Measurements from ENCODE around the gene COL4A1. TPM values are rescaled to one million over a fixed set of nuclear protein-coding genes. Genes with fewer than 3 reads are reported as not detected.

COL4A1 gene
- total RNA-seq, 1 donor from 2014 or later = 756 TPM

- no peak overlapping the region for H3K27ac ChIP-seq
- H3K4me3 ChIP-seq = no peak overlapping the region
- TF ChIP-seq, protein P1, sequence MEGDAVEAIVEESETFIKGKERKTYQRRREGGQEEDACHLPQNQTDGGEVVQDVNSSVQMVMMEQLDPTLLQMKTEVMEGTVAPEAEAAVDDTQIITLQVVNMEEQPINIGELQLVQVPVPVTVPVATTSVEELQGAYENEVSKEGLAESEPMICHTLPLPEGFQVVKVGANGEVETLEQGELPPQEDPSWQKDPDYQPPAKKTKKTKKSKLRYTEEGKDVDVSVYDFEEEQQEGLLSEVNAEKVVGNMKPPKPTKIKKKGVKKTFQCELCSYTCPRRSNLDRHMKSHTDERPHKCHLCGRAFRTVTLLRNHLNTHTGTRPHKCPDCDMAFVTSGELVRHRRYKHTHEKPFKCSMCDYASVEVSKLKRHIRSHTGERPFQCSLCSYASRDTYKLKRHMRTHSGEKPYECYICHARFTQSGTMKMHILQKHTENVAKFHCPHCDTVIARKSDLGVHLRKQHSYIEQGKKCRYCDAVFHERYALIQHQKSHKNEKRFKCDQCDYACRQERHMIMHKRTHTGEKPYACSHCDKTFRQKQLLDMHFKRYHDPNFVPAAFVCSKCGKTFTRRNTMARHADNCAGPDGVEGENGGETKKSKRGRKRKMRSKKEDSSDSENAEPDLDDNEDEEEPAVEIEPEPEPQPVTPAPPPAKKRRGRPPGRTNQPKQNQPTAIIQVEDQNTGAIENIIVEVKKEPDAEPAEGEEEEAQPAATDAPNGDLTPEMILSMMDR (IDR thresholded peaks at IDR 0.05) = no peak
- H3K27me3 ChIP-seq = no peaks in the 10 kb centered on the region
- no peak for DNase-seq (ENCODE audit: low spot score in 2 of 2)
- intact Hi-C loops (cut with DNase I) = no loop called here
- peaks cover 0 to 4% of the 10 kb centered on the region in 2 donors for H3K9me3 ChIP-seq
- peaks cover 0 to 12% of the 10 kb centered on the region in 2 donors for H3K4me1 ChIP-seq
- H3K36me3 ChIP-seq = no peaks in the 10 kb centered on the region
These were observed 203.9 kb downstream of the COL4A1 start for GRCh38 chr13:110103026-110103425.

- H3K4me1 ChIP-seq = peaks cover 0 to 8% of the 10 kb centered on the region in 2 donors
- TF ChIP-seq, protein P1 (IDR thresholded peaks at IDR 0.05) = no peak
- intact Hi-C loops (cut with DNase I) = no loop called here
- DNase-seq (ENCODE audit: low spot score in 2 of 2) = no peak
- H3K27ac ChIP-seq = no peak overlapping the region
- H3K9me3 ChIP-seq = peaks cover 0 to 4% of the 10 kb centered on the region in 2 donors
- H3K4me3 ChIP-seq = no peak overlapping the region
- H3K27me3 ChIP-seq = no peaks in the 10 kb centered on the region
- no peaks in the 10 kb centered on the region for H3K36me3 ChIP-seq
These were observed 204.9 kb downstream of the COL4A1 start for GRCh38 chr13:110102053-110102452.

GRCh38 chr13:110099922-110100321 lies 207.0 kb downstream of the COL4A1 start:
- Histone ChIP-seq H3K4me1 (no peaks in the 10 kb centered on the region), H3K36me3 (no peaks in the 10 kb centered on the region), H3K27me3 (no peaks in the 10 kb centered on the region), H3K9me3 (peaks cover 0 to 4% of the 10 kb centered on the region in 2 donors), H3K27ac (no peak overlapping the region), H3K4me3 (no peak overlapping the region)
- TF ChIP-seq, protein P1 (IDR thresholded peaks at IDR 0.05) = no peak
- intact Hi-C loops (cut with DNase I) = no loop called here
- no peak for DNase-seq (ENCODE audit: low spot score in 2 of 2)

Other genes starting within 250 kb of the COL4A1 start
- 1,227 TPM for gene COL4A2, start 127 bp upstream of the COL4A1 start, total RNA-seq

All from ascending aorta (tissue), 2 donors.